ENCODE results near the gene GIGYF2. TPM values are rescaled to one million over a fixed set of nuclear protein-coding genes. Genes with fewer than 3 reads are reported as not detected.

GIGYF2 gene
- total and polyA plus RNA-seq, 2 of the 13 experiments (the other 11 are each of a cell fraction or from before 2014, with no cell fraction given): 44.9 to 73.5 TPM

DNA sequence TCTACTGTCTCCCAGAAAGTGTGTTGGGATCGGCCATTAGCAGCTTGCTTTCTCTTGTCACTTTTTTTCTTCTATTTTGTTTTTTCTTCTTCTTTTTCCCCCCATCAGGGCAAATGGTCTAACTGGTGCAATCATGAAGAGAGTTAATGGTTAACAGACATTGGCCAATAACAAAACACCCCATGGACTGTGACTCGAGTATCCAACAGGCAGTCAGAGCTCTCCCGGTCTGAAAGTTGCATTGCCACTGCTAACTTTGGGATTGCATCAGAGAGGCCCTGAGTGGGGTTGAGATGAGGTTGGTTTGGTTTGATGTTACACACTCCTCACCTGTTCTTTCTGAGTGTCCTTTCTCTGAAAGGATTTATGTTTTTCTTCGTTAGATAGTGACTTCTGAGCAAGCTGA, 160.0 kb downstream of the GIGYF2 start (continued):
- TF ChIP-seq, protein P1, sequence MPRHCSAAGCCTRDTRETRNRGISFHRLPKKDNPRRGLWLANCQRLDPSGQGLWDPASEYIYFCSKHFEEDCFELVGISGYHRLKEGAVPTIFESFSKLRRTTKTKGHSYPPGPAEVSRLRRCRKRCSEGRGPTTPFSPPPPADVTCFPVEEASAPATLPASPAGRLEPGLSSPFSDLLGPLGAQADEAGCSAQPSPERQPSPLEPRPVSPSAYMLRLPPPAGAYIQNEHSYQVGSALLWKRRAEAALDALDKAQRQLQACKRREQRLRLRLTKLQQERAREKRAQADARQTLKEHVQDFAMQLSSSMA (CRISPR knock-in tag; IDR thresholded peaks at IDR 0.05): no peak
- TF ChIP-seq ZNF451 (CRISPR knock-in tag; IDR thresholded peaks at IDR 0.05) (no peak), ZFX (CRISPR knock-in tag; IDR thresholded peaks at IDR 0.05; ENCODE audit: low read depth) (peak; percentile 72), KLF15 (CRISPR knock-in tag; IDR thresholded peaks at IDR 0.05; ENCODE audit: borderline replicate concordance) (no peak), NR3C1 (CRISPR knock-in tag; IDR thresholded peaks at IDR 0.05) (no peak), CCDC6 (CRISPR knock-in tag; IDR thresholded peaks at IDR 0.05) (peak; percentile 78; the same call in 1 of the 2 replicates), NFE2L2 (IDR thresholded peaks at IDR 0.05; ENCODE audit: low read length) (no peak), PHF5A (CRISPR knock-in tag; IDR thresholded peaks at IDR 0.05; ENCODE audit: low read depth, unreplicated experiment) (peak; percentile 95), SP1 (IDR thresholded peaks at IDR 0.05) (no peak), SP1 (CRISPR knock-in tag; IDR thresholded peaks at IDR 0.05) (no peak), PHF8 (CRISPR knock-in tag; IDR thresholded peaks at IDR 0.05) (no peak), KAT2B (IDR thresholded peaks at IDR 0.05; ENCODE audit: borderline replicate concordance, low read depth, low read length) (no peak), ZC3H13 (CRISPR knock-in tag; IDR thresholded peaks at IDR 0.05) (no peak; the same call in 1 of the 2 replicates), ZNF446 (CRISPR knock-in tag; IDR thresholded peaks at IDR 0.05) (no peak), BRD4 (CRISPR knock-in tag; IDR thresholded peaks at IDR 0.05) (no peak), NKX3-1 (CRISPR knock-in tag; IDR thresholded peaks at IDR 0.05) (no peak)
- TF ChIP-seq, protein P2, sequence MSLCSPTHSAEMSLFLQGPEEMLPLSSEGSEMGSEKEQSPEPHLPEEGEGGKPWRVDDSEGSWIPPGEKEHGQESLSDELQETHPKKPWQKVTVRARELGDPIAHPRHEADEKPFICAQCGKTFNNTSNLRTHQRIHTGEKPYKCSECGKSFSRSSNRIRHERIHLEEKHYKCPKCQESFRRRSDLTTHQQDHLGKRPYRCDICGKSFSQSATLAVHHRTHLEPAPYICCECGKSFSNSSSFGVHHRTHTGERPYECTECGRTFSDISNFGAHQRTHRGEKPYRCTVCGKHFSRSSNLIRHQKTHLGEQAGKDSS (CRISPR knock-in tag; IDR thresholded peaks at IDR 0.05; ENCODE audit: borderline replicate concordance, low read depth): no peak
- TF ChIP-seq, protein P3, sequence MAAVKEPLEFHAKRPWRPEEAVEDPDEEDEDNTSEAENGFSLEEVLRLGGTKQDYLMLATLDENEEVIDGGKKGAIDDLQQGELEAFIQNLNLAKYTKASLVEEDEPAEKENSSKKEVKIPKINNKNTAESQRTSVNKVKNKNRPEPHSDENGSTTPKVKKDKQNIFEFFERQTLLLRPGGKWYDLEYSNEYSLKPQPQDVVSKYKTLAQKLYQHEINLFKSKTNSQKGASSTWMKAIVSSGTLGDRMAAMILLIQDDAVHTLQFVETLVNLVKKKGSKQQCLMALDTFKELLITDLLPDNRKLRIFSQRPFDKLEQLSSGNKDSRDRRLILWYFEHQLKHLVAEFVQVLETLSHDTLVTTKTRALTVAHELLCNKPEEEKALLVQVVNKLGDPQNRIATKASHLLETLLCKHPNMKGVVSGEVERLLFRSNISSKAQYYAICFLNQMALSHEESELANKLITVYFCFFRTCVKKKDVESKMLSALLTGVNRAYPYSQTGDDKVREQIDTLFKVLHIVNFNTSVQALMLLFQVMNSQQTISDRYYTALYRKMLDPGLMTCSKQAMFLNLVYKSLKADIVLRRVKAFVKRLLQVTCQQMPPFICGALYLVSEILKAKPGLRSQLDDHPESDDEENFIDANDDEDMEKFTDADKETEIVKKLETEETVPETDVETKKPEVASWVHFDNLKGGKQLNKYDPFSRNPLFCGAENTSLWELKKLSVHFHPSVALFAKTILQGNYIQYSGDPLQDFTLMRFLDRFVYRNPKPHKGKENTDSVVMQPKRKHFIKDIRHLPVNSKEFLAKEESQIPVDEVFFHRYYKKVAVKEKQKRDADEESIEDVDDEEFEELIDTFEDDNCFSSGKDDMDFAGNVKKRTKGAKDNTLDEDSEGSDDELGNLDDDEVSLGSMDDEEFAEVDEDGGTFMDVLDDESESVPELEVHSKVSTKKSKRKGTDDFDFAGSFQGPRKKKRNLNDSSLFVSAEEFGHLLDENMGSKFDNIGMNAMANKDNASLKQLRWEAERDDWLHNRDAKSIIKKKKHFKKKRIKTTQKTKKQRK (IDR thresholded peaks at IDR 0.05; ENCODE audit: low read length): no peak
- TF ChIP-seq, protein P4, sequence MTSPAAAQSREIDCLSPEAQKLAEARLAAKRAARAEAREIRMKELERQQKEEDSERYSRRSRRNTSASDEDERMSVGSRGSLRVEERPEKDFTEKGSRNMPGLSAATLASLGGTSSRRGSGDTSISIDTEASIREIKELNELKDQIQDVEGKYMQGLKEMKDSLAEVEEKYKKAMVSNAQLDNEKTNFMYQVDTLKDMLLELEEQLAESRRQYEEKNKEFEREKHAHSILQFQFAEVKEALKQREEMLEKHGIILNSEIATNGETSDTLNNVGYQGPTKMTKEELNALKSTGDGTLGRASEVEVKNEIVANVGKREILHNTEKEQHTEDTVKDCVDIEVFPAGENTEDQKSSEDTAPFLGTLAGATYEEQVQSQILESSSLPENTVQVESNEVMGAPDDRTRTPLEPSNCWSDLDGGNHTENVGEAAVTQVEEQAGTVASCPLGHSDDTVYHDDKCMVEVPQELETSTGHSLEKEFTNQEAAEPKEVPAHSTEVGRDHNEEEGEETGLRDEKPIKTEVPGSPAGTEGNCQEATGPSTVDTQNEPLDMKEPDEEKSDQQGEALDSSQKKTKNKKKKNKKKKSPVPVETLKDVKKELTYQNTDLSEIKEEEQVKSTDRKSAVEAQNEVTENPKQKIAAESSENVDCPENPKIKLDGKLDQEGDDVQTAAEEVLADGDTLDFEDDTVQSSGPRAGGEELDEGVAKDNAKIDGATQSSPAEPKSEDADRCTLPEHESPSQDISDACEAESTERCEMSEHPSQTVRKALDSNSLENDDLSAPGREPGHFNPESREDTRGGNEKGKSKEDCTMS (CRISPR knock-in tag; conservative IDR thresholded peaks at IDR 0.05): no peak
- TF ChIP-seq, protein P5, sequence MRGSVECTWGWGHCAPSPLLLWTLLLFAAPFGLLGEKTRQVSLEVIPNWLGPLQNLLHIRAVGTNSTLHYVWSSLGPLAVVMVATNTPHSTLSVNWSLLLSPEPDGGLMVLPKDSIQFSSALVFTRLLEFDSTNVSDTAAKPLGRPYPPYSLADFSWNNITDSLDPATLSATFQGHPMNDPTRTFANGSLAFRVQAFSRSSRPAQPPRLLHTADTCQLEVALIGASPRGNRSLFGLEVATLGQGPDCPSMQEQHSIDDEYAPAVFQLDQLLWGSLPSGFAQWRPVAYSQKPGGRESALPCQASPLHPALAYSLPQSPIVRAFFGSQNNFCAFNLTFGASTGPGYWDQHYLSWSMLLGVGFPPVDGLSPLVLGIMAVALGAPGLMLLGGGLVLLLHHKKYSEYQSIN (CRISPR knock-in tag; IDR thresholded peaks at IDR 0.05; ENCODE audit: borderline replicate concordance): no peak
- TF ChIP-seq, protein P6, sequence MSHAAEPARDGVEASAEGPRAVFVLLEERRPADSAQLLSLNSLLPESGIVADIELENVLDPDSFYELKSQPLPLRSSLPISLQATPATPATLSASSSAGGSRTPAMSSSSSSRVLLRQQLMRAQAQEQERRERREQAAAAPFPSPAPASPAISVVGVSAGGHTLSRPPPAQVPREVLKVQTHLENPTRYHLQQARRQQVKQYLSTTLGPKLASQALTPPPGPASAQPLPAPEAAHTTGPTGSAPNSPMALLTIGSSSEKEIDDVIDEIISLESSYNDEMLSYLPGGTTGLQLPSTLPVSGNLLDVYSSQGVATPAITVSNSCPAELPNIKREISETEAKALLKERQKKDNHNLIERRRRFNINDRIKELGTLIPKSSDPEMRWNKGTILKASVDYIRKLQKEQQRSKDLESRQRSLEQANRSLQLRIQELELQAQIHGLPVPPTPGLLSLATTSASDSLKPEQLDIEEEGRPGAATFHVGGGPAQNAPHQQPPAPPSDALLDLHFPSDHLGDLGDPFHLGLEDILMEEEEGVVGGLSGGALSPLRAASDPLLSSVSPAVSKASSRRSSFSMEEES (CRISPR knock-in tag; IDR thresholded peaks at IDR 0.05): peak; percentile 80
